NCI-H510A treated with DMSO at 0.1 percent for 48 hours (cell line): ENCODE results near the gene STAC2.

ENCODE experiments used
- DNase-seq: peaks from one replicate; lab custom pipeline; 2025; lab: John Stamatoyannopoulos, UW

Gene STAC2

GRCh38 chr17:39161962-39162361, 63.8 kb downstream of the STAC2 start:
- DNase-seq, result no peak
